Common myeloid progenitor, CD34-positive (primary cell): ENCODE data around the gene NISCH.

Source experiments
- CTCF ChIA-PET: fragments of 350-600 bp; sonication (Branson Sonifier 250); formaldehyde crosslinking; loops from one replicate; lab custom pipeline; 2021; ENCODE audit warnings: antibody characterized with exemption; lab: Charles Lee
- POLR2A ChIA-PET: fragments of 350-600 bp; sonication (Branson Sonifier 250); formaldehyde crosslinking; loops from one replicate; lab custom pipeline; 2021; ENCODE audit warnings: antibody characterized with exemption; lab: Charles Lee
- DNase-seq, 3 donors: peaks; one replicate each; pipeline versions ENCODE4 v3.0.0 to v3.0.0-alpha.2; 2013
- H3K27ac ChIP-seq, 2 experiments: 1 replicate in 1 of 2; 2 replicates in 1 of 2; pipeline ENCODE4 v1.7.0; 2013; ENCODE audit warnings: inconsistent platforms in 2 of 2, low read length in 2 of 2, mild to moderate bottlenecking in 2 of 2, low read depth in 1 of 2, moderate library complexity in 1 of 2; ENCODE audit not compliant: severe bottlenecking in 2 of 2, insufficient read depth in 1 of 2, poor library complexity in 1 of 2
- H3K27me3 ChIP-seq, 5 experiments: replicated peaks in 2 of 5; 1 replicate in 3 of 5; 2 replicates in 2 of 5; pipeline versions ENCODE4 v1.6.1 to v1.7.0; 2013; ENCODE audit warnings: low read length in 4 of 5, mild to moderate bottlenecking in 2 of 5, moderate library complexity in 2 of 5, inconsistent platforms in 1 of 5; ENCODE audit not compliant: insufficient read depth in 5 of 5, control insufficient read depth in 4 of 5
- H3K36me3 ChIP-seq, 4 experiments: 1 replicate in 2 of 4; 2 replicates in 2 of 4; pipeline versions ENCODE4 v1.6.1 to v1.7.0; 2013; ENCODE audit warnings: low read length in 3 of 4, control low read depth in 1 of 4, mild to moderate bottlenecking in 1 of 4; ENCODE audit not compliant: control insufficient read depth in 4 of 4, insufficient read depth in 4 of 4
- H3K4me1 ChIP-seq, 4 experiments: 1 replicate in 3 of 4; 2 replicates in 1 of 4; pipeline versions ENCODE4 v1.6.1 to v1.7.1; 2013; ENCODE audit warnings: low read length in 3 of 4, mild to moderate bottlenecking in 3 of 4, control low read depth in 1 of 4, inconsistent platforms in 1 of 4, moderate library complexity in 1 of 4; ENCODE audit not compliant: control insufficient read depth in 4 of 4, insufficient read depth in 4 of 4; ENCODE audit errors: control extremely low read depth in 1 of 4
- H3K4me3 ChIP-seq, 7 experiments: 1 replicate in 4 of 7; 2 replicates in 3 of 7; pipeline versions ENCODE4 v1.5.1 to v1.7.0; 2013; ENCODE audit warnings: mild to moderate bottlenecking in 7 of 7, low read length in 6 of 7, moderate library complexity in 6 of 7, inconsistent platforms in 2 of 7, low read depth in 2 of 7, control low read depth in 1 of 7; ENCODE audit not compliant: insufficient read depth in 4 of 7, control insufficient read depth in 1 of 7; ENCODE audit errors: extremely low read depth in 1 of 7
- H3K9me3 ChIP-seq, 5 experiments: 1 replicate in 4 of 5; 2 replicates in 1 of 5; pipeline versions ENCODE4 v1.6.1 to v1.7.1; 2013; ENCODE audit warnings: low read length in 4 of 5, mild to moderate bottlenecking in 2 of 5, inconsistent platforms in 1 of 5, low read depth in 1 of 5, moderate library complexity in 1 of 5; ENCODE audit not compliant: control insufficient read depth in 4 of 5, insufficient read depth in 2 of 5; ENCODE audit errors: control extremely low read depth in 1 of 5
- WGBS: methylation state at CpG from one replicate; pipeline ENCODE4 v1.1.5; 2013; ENCODE audit not compliant: insufficient coverage; 5-methylcytosine and 5-hydroxymethylcytosine counted together

The NISCH gene

DNA sequence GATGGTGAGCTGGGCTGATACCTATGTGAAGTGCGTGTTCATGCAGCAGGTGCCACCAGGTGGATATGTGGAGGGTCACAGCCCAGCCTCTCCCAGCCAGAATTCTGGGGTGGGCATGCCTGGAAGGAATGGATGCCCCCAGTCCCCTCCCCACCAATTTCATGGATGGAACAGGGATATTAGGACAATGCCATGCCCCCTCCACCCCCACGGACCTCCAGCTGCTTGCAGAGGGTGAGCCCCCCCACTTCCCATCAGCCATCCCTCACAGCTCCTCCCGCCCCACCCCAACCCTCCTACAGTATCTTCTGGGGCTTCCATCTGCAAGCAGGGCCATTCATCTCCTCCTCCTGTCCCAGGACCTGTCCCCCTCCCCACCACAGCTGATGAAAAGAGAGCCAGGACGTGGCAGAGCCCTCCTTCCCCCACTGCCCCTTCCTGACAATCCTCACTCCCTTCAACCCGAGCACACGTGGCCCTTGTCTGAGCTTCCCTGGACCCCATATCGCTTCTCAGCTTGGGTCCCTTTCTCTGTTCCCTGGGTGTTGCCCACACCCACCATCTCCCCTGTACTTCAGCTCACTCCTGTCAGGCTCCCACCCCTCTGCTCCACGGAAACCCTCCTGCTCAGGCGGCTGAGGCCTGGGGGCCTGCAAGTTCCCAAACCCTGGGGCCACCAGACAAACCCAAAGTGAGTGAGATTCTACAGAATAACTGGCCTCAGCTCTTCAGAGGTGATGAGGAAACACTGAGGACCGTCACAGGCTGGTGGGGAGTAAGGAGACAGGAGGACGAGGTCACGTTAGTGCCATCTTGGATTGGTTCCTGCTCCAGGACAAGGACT, 7.7 kb upstream of the NISCH start:
- Histone ChIP-seq H3K36me3 (no peaks in the 10 kb centered on the region), H3K9me3 (no peaks in the 10 kb centered on the region), H3K4me1 (peaks cover 0 to 11% (median 6%) of the 10 kb centered on the region in 4 experiments), H3K27me3 (no peaks in the 10 kb centered on the region), H3K4me3 (no peak overlapping the region), H3K27ac (no peak overlapping the region)
- CTCF ChIA-PET = interaction anchor here (1.1 to 15.4 kb wide), 11 partner anchors 9 to 207 kb away, joined by 3 to 477 read pairs (median 7); no protein-coding TSS in a partner anchor
- WGBS = 93% methylated on average over 9 of the region's 12 CpGs
- DNase-seq = no peak
- POLR2A ChIA-PET = no interaction called here

DNA sequence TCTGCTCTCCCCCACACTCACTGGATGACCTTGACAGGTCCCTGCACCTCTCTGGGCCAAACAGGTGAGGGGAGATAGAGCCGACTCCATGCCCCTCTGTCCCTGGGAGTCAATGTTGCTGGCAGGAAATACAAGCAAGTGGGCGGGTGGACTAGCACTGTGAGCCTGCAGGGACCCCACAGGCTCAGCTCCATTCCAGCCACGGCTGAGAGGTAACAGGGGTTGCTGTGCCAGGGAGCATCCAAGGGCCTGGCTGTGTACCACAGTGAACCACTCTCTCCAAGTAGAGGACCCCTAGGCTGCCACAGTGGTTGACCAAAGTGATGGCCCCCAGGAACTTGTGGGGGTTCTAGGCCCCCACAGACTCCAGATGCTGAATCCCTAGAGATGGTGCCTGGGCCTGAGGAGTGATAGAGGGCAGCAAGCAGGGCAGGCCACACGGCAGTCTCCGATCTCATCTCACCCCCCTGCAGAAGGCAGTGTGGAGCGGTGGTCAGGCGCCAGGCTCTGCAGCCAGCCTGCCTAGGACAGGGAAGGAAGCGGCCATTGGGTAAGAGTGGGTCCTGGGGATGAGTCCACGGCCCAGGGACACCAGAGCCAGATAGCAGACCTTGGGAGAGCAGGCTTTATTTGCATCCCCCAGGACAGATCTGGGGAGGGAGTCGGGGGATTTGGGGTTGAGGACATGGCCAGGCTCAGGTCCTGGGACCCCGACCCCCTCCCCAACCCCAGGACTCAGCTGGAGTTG, 4.7 kb upstream of the NISCH start:
- CTCF ChIA-PET = interaction anchor here (0.7 to 15.4 kb wide), 3 partner anchors 21 to 26 kb away, joined by 3 to 477 read pairs (median 45); no protein-coding TSS in a partner anchor
- POLR2A ChIA-PET = interaction anchor here (0.7 kb wide), 1 partner anchor 236 kb away, joined by 5 read pairs; no protein-coding TSS in a partner anchor
- no peak overlapping the region for H3K4me3 ChIP-seq
- H3K9me3 ChIP-seq = no peaks in the 10 kb centered on the region
- peaks cover 0 to 14% (median 11%) of the 10 kb centered on the region in 4 experiments for H3K4me1 ChIP-seq
- WGBS = 96% methylated on average over 8 of the region's 11 CpGs
- H3K36me3 ChIP-seq = no peaks in the 10 kb centered on the region
- H3K27ac ChIP-seq = no peak overlapping the region
- DNase-seq = no peak
- no peaks in the 10 kb centered on the region for H3K27me3 ChIP-seq

DNA sequence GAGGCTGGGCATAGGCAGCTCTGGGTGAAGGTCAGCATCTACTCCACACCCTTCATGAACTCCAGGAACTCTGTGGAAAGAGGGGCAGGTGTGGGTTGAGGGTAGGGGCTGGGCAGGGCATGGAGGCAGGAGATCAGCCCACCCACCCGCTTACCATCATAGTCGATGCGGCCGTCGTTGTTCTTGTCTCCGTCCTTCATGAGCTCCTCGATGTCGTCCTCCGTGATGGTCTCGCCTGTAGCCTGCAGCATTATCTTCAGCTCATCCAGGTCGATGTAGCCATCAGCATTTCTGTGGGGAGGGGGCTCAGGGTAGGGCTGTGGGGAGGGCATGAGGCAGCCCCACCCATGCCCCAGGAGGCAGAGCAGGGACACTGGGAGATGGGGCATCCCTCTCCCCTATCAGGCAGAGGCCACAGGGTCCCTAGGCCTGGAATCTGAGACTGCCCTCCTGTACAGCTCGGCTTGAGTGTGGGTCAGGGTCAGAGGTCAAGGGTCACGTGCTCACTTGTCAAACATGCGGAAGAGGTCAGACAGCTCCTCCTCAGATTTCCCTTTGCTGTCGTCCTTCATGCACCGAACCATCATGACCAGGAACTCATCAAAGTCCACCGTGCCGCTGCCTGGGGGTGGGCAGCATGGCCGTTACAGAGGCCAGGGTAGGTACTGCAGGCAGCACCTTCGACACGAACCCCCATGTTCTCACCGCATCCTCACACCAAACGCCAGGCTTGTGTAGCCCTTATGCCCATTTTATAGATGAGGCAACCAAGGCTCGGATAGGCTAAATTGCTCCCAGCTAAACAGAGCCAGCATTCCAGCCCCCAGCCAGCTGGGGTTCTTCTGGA, 3.9 kb upstream of the NISCH start:
- H3K36me3 ChIP-seq = no peaks in the 10 kb centered on the region
- no peaks in the 10 kb centered on the region for H3K9me3 ChIP-seq
- no peak overlapping the region for H3K4me3 ChIP-seq
- POLR2A ChIA-PET = no interaction called here
- no peak overlapping the region for H3K27ac ChIP-seq
- CTCF ChIA-PET = interaction anchor here (0.7 to 15.4 kb wide), 4 partner anchors 13 to 105 kb away, joined by 3 to 477 read pairs (median 3); no protein-coding TSS in a partner anchor
- H3K27me3 ChIP-seq = no peaks in the 10 kb centered on the region
- peak in 1 of 3 donors; percentile 24 for DNase-seq
- peaks cover 0 to 18% (median 17%) of the 10 kb centered on the region in 4 experiments for H3K4me1 ChIP-seq
- WGBS = 95% methylated on average over 13 of the region's 24 CpGs

DNA sequence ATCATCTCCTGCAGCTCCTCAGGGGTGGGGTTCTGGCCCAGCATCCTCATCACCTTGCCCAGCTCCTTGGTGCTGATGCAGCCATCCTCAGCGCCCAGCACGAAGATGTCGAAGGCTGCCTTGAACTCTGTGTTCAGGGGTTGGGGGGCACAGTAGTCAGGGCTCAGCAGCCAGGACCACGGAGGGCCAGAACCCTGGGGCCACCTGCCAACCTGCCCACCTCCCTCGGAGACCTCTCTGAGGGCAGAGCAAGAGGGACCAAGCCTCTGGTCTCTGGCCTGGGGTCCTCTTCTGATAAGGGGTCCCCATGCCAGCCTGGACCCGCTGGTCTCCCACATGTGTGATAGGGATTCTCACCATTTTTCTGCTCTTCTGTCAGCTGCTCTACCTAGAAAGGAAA, 3.3 kb upstream of the NISCH start:
- H3K27ac ChIP-seq = no peak overlapping the region

DNA sequence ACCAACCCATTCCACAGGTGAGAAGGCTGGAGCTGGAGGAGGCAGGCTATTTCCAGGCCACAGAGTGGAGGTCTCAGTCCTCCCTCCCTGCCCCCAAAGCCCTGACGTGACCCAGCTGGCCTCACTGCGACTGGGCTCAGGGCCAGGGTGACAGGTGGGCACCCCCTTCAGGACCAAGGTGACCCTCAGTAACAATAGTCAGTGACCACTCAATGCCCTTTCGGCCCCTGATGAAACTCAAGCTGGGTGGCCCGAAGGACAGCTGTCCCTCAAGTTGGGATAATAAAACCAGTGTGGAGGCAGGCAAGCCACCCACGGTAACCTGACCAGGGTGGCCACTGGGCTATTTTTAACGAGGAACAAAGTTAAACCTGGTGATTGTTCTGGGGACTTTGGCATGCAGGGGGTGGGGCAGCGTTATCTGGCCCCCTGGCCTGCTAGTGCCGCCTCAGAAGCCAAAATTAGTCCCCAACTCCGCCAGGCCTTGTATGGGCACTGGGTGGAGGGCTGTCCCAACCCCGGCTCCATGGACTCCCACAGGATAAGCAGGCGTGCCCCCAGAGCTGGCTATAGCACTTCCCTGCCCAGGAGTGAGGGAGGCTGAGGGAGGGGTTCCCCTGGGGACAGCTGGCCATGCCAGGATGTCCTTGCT, 2.7 kb upstream of the NISCH start:
- Histone ChIP-seq H3K4me1 (peaks cover 0 to 30% (median 23%) of the 10 kb centered on the region in 4 experiments), H3K27me3 (no peaks in the 10 kb centered on the region), H3K9me3 (no peaks in the 10 kb centered on the region), H3K27ac (no peak overlapping the region), H3K36me3 (peaks cover 0 to 4% (median 1%) of the 10 kb centered on the region in 4 experiments), H3K4me3 (no peak overlapping the region)
- POLR2A ChIA-PET = interaction anchor here (0.6 kb wide), 1 partner anchor 200 kb away, joined by 4 read pairs; no protein-coding TSS in a partner anchor
- 92% methylated on average over 11 of the region's 11 CpGs for WGBS
- DNase-seq = no peak
- CTCF ChIA-PET = interaction anchor here (0.9 to 15.4 kb wide), 3 partner anchors 9 to 28 kb away, joined by 3 to 477 read pairs (median 3); no protein-coding TSS in a partner anchor

More for the DNA sequence above, 3.3 kb upstream of the NISCH start:
- Histone ChIP-seq H3K4me3 (no peak overlapping the region), H3K36me3 (no peaks in the 10 kb centered on the region), H3K27me3 (no peaks in the 10 kb centered on the region), H3K4me1 (peaks cover 0 to 25% (median 23%) of the 10 kb centered on the region in 4 experiments), H3K9me3 (no peaks in the 10 kb centered on the region)
- DNase-seq = no peak
- 100% methylated on average over 5 of the region's 6 CpGs for WGBS
- ChIA-PET CTCF (interaction anchor here (0.9 to 15.4 kb wide), 3 partner anchors 8 to 105 kb away, joined by 3 to 477 read pairs (median 3); no protein-coding TSS in a partner anchor), POLR2A (interaction anchor here (0.6 kb wide), 1 partner anchor 199 kb away, joined by 4 read pairs; no protein-coding TSS in a partner anchor)
